Left colon (tissue), 2 donors: ENCODE results near the gene CNBD2. TPM values are rescaled to one million over a fixed set of nuclear protein-coding genes. Genes with fewer than 3 reads are reported as not detected.
"Not testable (repeated sequence)": the region's sequence is repeated elsewhere in the genome, so short reads cannot be mapped to it uniquely, and the experiment has no call there.

Experiments used
- ATAC-seq: fragments of 200-7000 bp; cut with Tn5 transposase; one replicate; pipeline ENCODE4 v1.9.1; 2020; ENCODE audit warnings: mild to moderate bottlenecking, moderate library complexity
- DNase-seq, 2 donors: peaks; one replicate each; pipeline ENCODE4 v3.0.0-alpha.2; 2020
- intact Hi-C, 2 donors: fragments of 100-400 bp; cut with DNase I in 1 of 2; cut with micrococcal nuclease in 1 of 2; formaldehyde crosslinking; loops; one replicate each; pipeline versions ENCODE4 v1.11.2 to v1.14.0; 2022; cut with DNase I, micrococcal nuclease
- long read RNA-seq: library from polyadenylated mRNA; unstranded; transcript quantifications from one replicate; pipeline ENCODE4 v2.0.0, GENCODE V29; 2021
- total RNA-seq, 2 donors: library from RNA; stranded (reverse); fragmentation: NEBNext Ultra II Directional; extraction: Animal tissue kit (Norgen Biotek cat#: 25700); gene quantifications; one replicate each; pipeline ENCODE4 v1.2.1, GENCODE V29; 2021
- donor health status: DM: no; HTN: no; CAD: no.
- donor health status: DM: yes; HTN: yes; CAD: no.

Gene CNBD2
- 1 to 10 TPM; 3.7 to 4.4 TPM for total RNA-seq
- long read RNA-seq, partial matches to known transcripts: 0 of 2 reads
- long read RNA-seq, other reads (novel, unspliced or antisense): 0 of 2 reads

DNA sequence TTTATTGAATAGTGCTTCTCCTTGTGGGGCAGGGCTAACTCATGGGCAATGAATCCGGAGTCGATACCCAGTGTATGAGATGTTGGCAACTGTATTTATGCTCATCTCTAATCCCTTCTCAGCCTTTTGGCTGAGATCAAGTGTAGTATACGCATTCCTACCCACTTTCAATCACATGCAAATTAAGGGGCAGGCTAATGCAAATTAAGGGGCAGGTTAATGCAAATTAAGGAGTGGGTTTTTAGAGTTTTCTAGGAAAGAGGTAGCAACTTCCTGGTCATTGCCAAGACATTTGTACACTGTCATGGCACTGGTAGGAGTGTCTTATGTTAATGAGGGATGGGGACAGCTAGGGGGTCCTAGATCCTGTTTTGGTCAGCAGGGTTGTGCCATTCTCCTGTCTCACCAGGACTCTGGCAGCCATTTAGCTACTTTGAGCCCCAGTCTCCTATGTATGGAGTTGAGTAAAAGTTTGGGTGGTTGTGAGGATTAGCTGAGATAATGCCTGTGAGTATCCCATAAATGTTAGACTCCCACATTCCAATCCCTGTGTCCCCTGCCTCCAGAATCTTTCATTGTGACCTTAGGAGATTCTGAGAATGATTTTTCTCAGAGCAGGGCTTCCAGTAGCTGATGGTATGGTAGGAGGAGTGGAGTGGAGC is at the start of gene CNBD2:
CNBD2 (plus strand) TSS at position 612 of the 662 bp plus-strand sequence. CDS start 173 bp downstream, outside the sequence.
- intact Hi-C loops: no loop called here
- DNase-seq: no peak
- no peak for ATAC-seq

DNA sequence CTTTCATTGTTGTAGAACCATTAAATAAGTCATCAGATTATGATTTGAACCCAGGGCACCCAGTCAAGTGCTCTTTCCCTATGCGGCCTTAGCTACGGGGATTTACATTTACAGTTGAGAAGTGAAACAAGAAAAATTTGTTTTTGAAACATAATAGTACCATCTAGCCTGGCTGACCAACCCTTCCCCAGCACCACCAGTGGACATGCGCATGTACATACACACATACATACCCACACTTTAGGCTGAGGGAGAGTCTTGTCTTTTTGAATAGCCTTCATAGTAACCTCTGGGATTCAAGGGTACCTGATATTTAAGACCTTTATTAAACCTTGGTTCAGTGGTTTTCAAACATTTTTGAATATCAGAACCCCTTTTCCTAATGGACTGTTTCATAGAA is 47.9 kb upstream of the CNBD2 start:
- ATAC-seq: no peak
- no peak for DNase-seq
- intact Hi-C loops: no loop called here

DNA sequence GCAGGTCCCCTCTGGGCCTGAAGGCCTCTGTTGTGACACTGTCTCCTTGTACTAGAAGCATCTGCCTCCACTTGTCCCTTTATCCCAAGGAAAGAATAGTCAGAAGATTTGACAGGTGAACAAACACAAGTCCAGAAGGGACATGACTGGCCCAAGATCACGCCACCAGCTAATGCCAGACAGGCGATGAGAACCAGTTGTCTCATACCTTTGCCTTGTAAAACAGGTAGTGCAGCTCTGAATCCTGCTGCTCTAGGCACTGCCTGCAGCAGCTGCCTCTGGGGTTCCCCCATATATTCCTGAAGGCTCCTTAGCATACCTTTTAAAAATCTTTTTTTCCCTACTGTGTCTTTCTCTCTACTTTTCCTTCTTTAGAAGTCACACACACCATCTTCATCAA is 39.1 kb upstream of the CNBD2 start:
- intact Hi-C loops: no loop called here
- ATAC-seq (no peak), DNase-seq (no peak)

DNA sequence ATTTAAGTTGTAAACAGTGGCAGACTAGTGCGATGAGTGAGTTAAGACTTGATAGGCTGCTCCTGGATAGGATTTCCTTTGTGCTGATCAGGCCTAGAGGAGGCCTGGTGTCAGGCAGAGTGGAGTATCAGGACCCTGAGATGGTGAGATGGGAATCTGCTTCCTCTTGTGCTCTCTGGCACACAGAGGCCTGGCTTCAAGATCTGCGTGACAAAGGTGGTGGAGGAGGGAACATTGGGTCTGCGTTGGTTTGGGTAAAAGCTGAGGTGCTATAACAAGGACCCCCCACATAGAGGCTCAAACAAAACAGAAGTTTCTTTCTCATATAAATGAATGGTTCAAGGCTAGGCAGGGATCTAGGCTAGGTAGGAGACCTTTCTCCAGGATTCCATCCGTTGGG is 34.3 kb upstream of the CNBD2 start:
- ATAC-seq (no peak), DNase-seq (no peak)
- intact Hi-C loops: no loop called here

DNA sequence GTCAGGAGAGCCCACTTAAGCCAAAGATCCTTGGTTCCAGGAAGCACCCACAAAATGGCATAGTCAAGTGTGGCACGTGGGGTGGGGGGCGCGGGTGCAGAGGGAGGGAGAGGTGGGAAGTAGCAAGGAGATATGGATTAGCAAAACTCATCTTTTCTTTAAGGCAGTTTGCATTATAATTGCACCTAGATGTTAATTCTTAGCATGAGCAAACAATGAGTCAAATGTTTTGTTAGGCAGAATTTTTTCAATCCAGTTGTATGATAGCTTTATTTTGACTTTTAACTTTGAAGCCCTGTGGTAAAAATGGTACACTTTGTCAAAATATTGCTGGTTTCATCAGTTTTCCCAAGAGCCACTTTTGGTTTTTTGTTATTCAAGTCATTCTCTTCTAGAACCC is 29.1 kb upstream of the CNBD2 start:
- ATAC-seq: no peak
- no peak for DNase-seq
- intact Hi-C loops: no loop called here

DNA sequence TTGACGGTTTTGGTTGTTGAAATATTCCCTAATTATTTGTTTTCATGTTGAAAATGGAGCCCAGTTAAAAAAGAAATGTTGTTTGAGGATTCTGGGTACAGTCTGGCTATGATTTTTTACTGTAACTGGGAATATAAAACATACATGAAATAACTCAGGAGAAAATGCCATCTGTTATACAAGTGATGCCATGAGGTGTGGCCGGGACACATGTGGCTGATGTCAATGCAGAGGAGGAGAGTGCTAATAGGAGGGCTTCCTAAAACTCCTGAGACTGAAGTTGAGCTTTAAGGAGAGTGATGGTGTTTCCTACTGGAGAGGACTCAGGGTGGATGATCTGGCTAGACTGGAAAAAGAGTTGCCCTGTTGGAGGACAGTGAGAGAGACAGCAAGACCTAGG is 26.8 kb upstream of the CNBD2 start:
- DNase-seq (no peak), ATAC-seq (no peak)
- intact Hi-C loops: no loop called here

DNA sequence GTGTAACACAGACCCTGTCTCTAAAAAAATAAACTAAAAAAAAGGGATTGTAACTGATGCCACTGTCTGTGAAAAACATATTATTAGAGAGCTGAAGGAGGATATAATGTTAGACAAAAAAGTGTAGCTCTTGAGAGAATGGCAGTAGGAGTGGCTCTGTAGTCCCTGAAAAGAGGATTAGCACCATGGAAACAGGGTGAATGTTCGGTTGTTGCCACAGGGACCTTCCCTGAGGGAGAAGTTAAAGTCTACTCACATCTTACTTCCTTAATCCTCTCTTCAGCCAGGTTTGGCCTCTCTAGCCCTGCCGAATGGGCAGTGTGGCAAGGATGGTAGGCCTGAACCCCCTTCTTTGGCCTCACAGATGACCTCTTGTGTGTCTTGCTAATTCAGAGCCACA is 26.1 kb upstream of the CNBD2 start:
- ATAC-seq (no peak), DNase-seq (no peak)
- intact Hi-C loops: no loop called here

DNA sequence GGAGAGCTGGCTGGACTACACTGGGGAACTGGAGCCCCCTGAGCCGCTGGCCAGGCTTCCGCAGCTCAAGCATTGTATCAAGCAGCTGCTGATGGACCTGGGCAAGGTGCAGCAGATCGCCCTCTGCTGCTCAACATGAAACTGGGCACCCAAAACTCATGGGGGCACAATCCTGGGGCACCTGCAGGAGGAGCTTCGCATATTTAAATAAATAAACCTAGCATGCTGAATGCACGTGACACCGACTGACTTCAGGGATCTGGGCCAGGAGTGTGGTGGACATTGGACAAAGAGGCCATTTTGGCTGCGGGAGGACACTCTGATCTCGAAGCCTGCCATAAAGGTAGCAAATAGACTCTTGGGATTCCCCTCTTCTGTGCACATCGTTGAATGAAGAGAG is 20.9 kb upstream of the CNBD2 start:
- intact Hi-C loops: no loop called here
- ATAC-seq (peak; percentile 17), DNase-seq (no peak)

DNA sequence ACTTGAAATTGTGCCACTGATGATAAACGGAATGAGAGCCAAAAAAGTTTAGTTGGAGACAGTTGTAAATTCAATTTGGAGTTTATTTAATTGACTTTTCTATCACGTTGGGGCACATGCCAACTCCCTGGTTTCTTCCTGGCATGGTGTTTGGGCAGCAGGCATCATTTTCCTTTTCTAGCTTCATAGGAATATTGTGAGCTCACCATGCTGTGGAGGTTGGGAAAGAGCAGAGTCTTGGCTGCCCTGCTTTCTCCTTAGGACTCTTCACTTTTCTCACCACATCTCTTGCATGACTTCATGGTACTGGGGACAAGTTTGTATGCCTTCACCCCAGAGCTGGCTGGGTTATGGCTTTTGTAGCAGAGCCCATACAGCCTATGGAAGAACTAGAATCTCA is 20.5 kb upstream of the CNBD2 start:
- ATAC-seq: no peak
- DNase-seq: no peak
- intact Hi-C loops: no loop called here

DNA sequence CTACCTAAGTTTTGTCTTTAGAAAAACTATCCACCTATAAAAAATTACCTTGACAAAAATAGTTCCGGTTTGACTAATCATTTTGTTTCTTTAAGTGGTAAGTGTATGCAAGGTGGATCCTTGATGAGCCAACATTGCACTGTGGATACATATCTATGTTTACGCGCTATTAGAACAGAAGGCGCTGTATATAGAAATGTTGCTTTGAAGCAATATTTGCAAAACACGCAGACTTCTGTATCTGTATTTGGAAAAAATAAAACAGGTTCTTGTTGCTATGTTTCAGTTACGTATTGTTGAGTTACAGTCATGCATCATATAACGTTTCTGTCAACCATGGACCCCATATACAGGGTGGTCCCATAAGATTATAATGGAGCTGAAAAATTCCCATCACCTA is 18.3 kb upstream of the CNBD2 start:
- intact Hi-C loops: no loop called here
- DNase-seq (no peak), ATAC-seq (no peak)

DNA sequence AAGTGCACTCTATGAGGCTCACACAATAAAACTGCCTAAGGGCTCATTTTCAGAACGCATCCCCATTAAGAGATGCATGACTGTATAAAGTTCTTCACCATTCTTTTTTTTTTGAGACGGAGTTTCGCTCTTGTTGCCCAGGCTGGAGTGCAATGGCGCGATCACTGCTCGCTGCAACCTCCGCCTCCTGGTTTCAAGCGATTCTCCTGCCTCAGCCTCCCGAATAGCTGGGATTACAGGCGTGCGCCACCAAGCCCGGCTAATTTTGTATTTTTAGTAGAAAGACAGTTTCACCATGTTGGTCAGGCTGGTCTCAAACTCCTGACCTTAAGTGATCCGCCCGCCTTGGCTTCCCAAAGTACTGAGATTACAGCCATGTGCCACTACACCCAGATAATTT is 16.3 kb upstream of the CNBD2 start:
- DNase-seq, intact Hi-C loops, ATAC-seq: not testable (repeated sequence)

DNA sequence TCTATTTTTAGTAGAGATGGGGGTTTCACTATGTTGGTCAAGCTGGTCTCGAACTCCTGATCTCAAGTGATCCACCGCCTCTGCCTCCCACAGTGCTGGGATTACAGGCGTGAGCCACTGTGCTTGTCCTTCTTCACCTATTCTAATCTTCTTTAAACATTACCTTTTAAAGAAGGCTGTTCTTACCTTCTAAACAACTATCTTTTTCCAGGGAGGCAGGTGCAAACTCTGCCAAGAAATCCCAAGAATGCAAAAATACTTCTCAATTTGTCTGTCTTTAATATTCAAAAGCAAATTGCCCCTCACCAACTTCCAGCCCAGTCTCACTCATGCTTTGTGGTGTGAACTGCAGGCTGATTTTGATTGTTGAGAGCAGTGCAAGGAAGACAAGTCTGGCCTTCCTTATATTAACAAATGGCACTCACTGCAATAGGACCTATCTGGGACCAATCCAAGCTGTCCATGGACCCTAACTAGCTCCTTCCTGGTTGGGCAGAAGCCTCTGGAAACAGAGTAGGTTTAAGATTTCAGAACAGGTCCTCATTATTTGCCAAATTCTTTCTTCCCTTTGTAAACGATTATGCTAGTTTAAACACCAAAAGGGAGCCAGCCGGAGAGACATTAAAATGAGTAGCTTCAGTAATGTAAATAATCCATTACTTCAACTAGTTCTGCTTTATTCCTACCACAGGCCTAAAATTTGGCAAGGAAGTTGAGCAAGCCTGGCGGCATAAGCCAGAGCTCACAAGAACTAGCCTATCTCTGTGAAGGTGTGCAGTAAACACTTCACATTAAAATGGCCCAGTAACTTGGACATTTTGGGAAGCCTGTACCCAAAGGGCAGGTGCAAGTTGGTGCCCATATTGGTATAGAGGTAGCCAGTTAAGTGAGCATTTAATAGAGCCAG is 15.7 kb upstream of the CNBD2 start:
- intact Hi-C loops: no loop called here
- ATAC-seq (no peak), DNase-seq (peak in 1 of 2 donors; percentile 8)

DNA sequence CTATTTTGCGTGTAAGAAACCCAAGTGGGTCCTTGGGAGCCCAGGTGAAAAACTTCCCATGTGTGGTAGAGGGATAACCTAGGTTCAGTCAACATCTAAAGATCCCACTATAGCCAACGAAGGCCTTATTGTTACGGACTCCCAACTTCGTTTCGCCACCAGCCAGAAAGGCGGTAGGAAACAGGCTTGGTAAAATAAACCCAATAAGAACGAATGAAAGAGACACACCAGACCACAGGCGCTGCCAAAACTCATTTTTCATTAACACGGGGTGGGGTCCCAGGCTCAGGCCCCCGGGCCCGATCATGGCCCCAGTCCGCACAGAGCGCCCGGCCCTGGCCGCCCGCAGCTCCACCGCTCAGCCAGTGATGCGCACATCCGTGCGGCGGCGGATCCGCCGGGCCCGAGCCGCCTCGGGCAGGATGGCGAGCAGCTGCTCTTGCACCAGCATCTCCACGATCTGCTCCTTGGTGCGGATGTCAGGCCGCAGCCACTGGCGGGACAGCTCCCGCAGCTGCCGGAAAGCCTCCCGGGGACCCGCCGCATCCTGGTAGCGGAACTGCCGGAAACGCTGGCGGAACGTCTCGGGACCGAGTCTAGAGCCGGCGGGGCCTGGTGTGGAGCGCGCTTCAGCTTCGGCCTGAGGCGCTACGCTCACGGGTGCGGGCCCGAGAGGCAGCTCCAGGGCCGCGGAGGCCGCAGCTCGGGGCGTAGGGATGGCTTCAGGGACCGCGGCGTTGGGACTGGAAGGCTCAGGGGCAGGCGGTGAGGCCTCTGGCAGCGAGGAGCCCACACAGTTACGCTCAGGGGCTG is 14.8 kb upstream of the CNBD2 start:
- peak; percentile 49 for ATAC-seq
- intact Hi-C loops: no loop called here
- peak in 1 of 2 donors; percentile 68 for DNase-seq

DNA sequence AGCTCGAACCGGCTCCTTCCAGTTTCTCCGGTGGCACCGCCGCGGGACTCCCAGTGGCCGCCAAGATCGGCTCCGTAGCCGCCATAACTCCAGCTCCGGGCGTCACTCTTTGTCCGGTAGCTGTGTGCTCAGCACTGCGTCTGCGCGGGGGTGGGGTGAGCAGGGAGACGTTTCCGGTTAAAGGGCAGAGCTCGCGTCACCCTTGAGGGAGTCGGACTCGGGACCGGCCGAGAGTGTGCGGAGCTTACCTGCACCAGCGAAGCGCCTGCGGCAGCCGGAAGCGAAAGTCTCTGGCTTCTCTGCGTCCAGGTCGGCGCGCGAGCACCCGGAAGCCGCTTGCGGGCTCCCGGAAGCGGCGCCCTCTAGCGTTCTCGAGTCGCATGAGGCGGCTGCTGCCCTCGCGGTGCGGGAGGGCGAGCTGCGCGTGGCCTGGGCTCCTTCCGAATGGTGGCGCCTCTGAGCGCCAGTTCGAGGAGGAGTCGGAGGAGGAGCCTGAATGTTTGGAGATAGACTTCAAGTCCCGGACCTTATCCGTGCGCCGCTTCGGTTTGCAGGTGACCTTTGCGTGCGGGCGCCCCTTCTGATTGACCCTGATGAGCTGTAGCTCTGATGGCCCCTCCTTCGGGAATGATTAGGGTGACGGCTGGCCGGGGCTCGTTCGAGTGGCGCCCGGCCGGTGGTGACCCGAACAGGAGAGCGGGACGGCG is 14.0 kb upstream of the CNBD2 start, which contains the start of gene SCAND1:
SCAND1 (minus strand) TSS at position 303 of the 707 bp plus-strand sequence; CDS start at position 85, 218 bp downstream.
- intact Hi-C loops: no loop called here
- peak; percentile 81 for ATAC-seq
- peak; percentile 96 to 97 for DNase-seq

DNA sequence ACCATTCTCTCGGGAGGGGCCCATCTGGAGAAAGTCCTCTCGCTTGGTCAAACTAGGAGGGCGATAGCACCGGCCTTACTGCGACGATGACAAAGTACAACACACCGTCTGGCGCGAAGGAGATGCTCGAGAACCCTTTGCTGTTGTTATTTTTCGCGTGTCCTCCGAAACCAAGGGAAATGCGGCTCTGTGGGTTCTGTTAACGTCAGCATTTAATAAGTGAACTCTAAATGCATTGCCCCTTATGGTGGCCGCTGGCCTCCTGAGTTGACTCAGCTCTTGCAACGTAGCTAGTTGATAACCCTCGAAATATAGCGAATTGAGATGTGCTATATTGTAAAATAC is 13.5 kb upstream of the CNBD2 start:
- intact Hi-C loops: no loop called here
- peak; percentile 28 for ATAC-seq
- no peak for DNase-seq

DNA sequence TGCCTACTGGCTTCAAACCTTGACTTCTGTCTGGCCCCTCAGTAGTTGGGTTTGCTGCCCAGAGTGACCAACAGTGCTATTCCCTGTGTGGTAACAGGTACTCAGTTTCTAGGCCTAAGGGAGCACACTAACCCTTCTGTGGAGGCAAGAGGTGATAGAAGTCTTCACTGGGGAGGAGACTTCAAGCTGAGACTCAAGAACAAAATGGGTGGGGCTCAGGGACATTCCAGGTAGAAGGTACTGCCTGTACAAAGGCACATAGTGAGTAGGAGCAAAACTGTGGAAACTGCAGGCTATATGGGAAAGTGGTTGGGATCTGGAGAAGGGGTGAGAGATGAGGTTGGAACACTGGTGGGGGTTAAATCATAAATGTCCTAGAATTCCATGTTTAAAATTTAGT is 11.8 kb upstream of the CNBD2 start:
- intact Hi-C loops: no loop called here
- ATAC-seq (no peak), DNase-seq (peak in 1 of 2 donors; percentile 35)

DNA sequence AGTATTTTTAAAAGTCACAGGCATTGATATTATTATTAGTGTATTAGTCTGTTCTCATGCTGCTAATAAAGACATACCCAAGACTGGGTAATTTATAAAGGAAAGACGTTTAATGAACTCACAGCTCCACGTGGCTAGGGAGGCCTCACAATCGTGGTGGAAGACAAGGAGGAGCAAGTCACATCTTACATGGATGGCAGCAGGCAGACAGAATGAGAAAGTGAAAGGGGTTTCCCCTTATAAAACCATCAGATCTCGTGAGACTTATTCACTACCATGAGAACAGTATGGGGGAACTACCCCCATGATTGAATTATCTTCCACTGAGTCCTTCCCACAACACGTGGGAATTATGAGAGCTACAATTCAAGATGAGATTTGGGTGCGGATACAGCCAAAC is 9.1 kb upstream of the CNBD2 start:
- ATAC-seq, intact Hi-C loops, DNase-seq: not testable (repeated sequence)

DNA sequence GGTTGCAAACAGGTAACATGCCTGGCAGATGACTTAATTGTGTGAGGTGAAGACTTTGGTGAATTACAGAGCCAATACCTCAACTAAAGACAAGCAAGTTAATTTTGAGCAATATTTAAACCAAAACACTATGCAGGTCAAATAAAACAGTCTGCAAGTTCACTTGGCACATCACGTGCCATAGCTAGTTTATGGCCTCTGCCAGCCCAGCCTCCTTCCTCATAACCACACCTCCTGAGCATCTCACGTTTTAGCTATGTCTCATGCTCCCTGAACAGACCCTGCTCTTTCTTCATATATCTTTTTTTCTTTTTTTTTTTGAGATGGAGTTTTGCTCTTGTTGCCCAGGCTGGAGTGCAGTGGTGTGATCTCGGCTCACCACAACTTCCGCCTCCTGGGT is 4.5 kb upstream of the CNBD2 start:
- ATAC-seq: peak; percentile 97
- intact Hi-C loops: no loop called here
- DNase-seq: peak; percentile 37 to 47

DNA sequence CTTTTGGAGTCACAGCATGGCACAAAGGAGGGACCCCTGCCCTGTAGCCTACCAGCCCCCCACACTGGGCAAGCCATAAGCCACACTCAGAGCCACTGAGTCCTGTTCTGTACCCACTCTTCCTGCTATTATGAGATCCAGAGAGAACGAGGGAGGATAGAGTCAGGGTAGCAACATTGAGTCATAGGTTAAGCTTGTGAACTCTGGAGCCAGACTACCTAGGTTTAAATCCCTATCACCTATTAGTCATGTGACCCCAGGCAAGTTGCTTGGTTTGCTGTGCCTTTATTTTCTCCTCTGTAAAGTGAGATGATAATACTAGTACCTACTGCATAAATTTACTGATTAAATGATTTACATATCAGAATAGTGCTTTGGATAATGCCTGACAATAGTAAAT is 540 bp downstream of the CNBD2 start:
- no peak for ATAC-seq
- intact Hi-C loops: no loop called here
- DNase-seq: no peak
